IMR-90 (cell line): ENCODE results near the gene WWC1. TPM values are rescaled to one million over a fixed set of nuclear protein-coding genes. Genes with fewer than 3 reads are reported as not detected.

Source experiments
- ATAC-seq: fragments of 200-7000 bp; cut with Tn5 transposase; 2 replicates; pipeline ENCODE4 v1.9.1; 2020; ENCODE audit warnings: low read depth, mild to moderate bottlenecking, moderate library complexity
- BruUV-seq: library from RNA; stranded (reverse); fragments of 400-500 nt; replicated peaks from 2 replicates; lab custom pipeline; 2021; lab: Mats Ljungman, UMichigan
- CTCF ChIA-PET: fragments of 300-600 bp; formaldehyde crosslinking; extraction: SDS; loops from one replicate; lab custom pipeline; 2021; ENCODE audit warnings: antibody characterized with exemption; lab: Yijun Ruan, JAX
- POLR2A ChIA-PET: fragments of 300-600 bp; sonication (Branson Sonifier 250); formaldehyde crosslinking; loops from one replicate; lab custom pipeline; 2022; ENCODE audit warnings: antibody characterized with exemption; ENCODE audit not compliant: unreplicated experiment; lab: Charles Lee
- DNase-seq: peaks from one replicate; pipeline ENCODE4 v3.0.0; 2013
- H2AFZ ChIP-seq: replicated peaks from 2 replicates; pipeline ENCODE3; 2013; ENCODE audit warnings: low read length, mild to moderate bottlenecking; ENCODE audit not compliant: poor library complexity
- H2AK5ac ChIP-seq: 2 replicates; pipeline ENCODE4 v1.6.1; 2013; ENCODE audit warnings: low read depth, low read length, inconsistent platforms
- H2AK9ac ChIP-seq: replicated peaks from 2 replicates; pipeline ENCODE3; 2013; ENCODE audit warnings: mild to moderate bottlenecking, low read depth, low read length, moderate library complexity; ENCODE audit not compliant: poor library complexity
- H2BK120ac ChIP-seq: 2 replicates; pipeline ENCODE4 v1.6.1; 2013; ENCODE audit warnings: low read depth, low read length, inconsistent platforms
- H2BK15ac ChIP-seq: 3 replicates; pipeline ENCODE4 v1.6.1; 2013; ENCODE audit warnings: low read depth, low read length, inconsistent platforms
- H2BK20ac ChIP-seq: 2 replicates; pipeline ENCODE4 v1.6.1; 2013; ENCODE audit warnings: low read depth, mild to moderate bottlenecking, inconsistent platforms, low read length, moderate library complexity
- H2BK5ac ChIP-seq: 2 replicates; pipeline ENCODE4 v1.6.1; 2013; ENCODE audit warnings: mild to moderate bottlenecking, low read depth, low read length, inconsistent platforms; ENCODE audit not compliant: poor library complexity, severe bottlenecking
- H3K14ac ChIP-seq: replicated peaks from 2 replicates; pipeline ENCODE4 v1.6.1; 2013; ENCODE audit warnings: low read depth, low read length, inconsistent platforms
- H3K18ac ChIP-seq: 2 replicates; pipeline ENCODE4 v1.6.1; 2013; ENCODE audit warnings: low read depth, low read length, control low read depth
- H3K23ac ChIP-seq: 2 replicates; pipeline ENCODE4 v1.6.1; 2013; ENCODE audit warnings: low read depth, low read length, inconsistent platforms
- H3K27ac ChIP-seq: 2 replicates; pipeline ENCODE4 v1.5.1; 2013; ENCODE audit warnings: mild to moderate bottlenecking, control low read depth, low read length; ENCODE audit not compliant: insufficient read depth
- H3K27me3 ChIP-seq: 2 replicates; pipeline ENCODE4 v1.6.1; 2013; ENCODE audit warnings: low read length; ENCODE audit not compliant: control insufficient read depth, insufficient read depth
- H3K36me3 ChIP-seq: 2 replicates; pipeline ENCODE4 v1.6.1; 2013; ENCODE audit warnings: low read length, mixed read lengths; ENCODE audit not compliant: control insufficient read depth, insufficient read depth
- H3K4ac ChIP-seq: 2 replicates; pipeline ENCODE4 v1.6.1; 2013; ENCODE audit warnings: low read depth, low read length, inconsistent platforms
- H3K4me1 ChIP-seq: 2 replicates; pipeline ENCODE4 v1.6.1; 2013; ENCODE audit warnings: low read length, mixed read lengths; ENCODE audit not compliant: control insufficient read depth, insufficient read depth
- H3K4me2 ChIP-seq: 2 replicates; pipeline ENCODE4 v1.6.1; 2013; ENCODE audit warnings: low read depth, mild to moderate bottlenecking, control low read depth, low read length, moderate library complexity
- H3K4me3 ChIP-seq: 2 replicates; pipeline ENCODE4 v1.5.1; 2013; ENCODE audit warnings: low read depth, mild to moderate bottlenecking, control low read depth, low read length, moderate library complexity; ENCODE audit not compliant: insufficient read depth
- H3K56ac ChIP-seq: 2 replicates; pipeline ENCODE4 v1.6.1; 2013; ENCODE audit warnings: low read length, inconsistent platforms; ENCODE audit not compliant: insufficient read depth; ENCODE audit errors: extremely low read depth
- H3K79me1 ChIP-seq, 2 experiments: 2 replicates each; pipeline ENCODE4 v1.6.1; 2013; ENCODE audit warnings: low read length in 2 of 2, inconsistent platforms in 1 of 2, low read depth in 1 of 2
- H3K9ac ChIP-seq: 2 replicates; pipeline ENCODE4 v1.6.1; 2013; ENCODE audit warnings: low read depth, low read length, control low read depth
- H3K9me1 ChIP-seq: 2 replicates; pipeline ENCODE4 v1.6.1; 2013; ENCODE audit warnings: low read length, inconsistent platforms; ENCODE audit not compliant: insufficient read depth
- H3K9me3 ChIP-seq: 2 replicates; pipeline ENCODE4 v1.6.1; 2013; ENCODE audit warnings: low read length; ENCODE audit not compliant: control insufficient read depth, insufficient read depth
- H4K20me1 ChIP-seq: 2 replicates; pipeline ENCODE4 v1.6.1; 2013; ENCODE audit warnings: low read length, inconsistent platforms; ENCODE audit not compliant: insufficient read depth
- H4K5ac ChIP-seq: 2 replicates; pipeline ENCODE4 v1.6.1; 2013; ENCODE audit warnings: mild to moderate bottlenecking, low read depth, low read length, control low read depth
- H4K8ac ChIP-seq, 2 experiments: 2 replicates each; pipeline ENCODE4 v1.6.1; 2013; ENCODE audit warnings: low read depth in 2 of 2, low read length in 2 of 2, control low read depth in 1 of 2, inconsistent platforms in 1 of 2
- H4K91ac ChIP-seq: 2 replicates; pipeline ENCODE4 v1.6.1; 2013; ENCODE audit warnings: low read depth, low read length, inconsistent platforms; ENCODE audit not compliant: insufficient read depth
- CHD1 ChIP-seq: IDR thresholded peaks from 2 replicates; pipeline ENCODE4 v1.6.1; 2012; ENCODE audit warnings: low read depth, low read length, improper control_type of control experiment
- FOS ChIP-seq: fragments of 150-350 bp; IDR thresholded peaks from 2 replicates; pipeline ENCODE4 v1.6.1; 2016; ENCODE audit warnings: low read depth, low read length
- MAFK ChIP-seq: IDR thresholded peaks from 2 replicates; pipeline ENCODE4 v1.6.1; 2012; ENCODE audit warnings: low read depth, low read length, improper control_type of control experiment
- MAZ ChIP-seq: IDR thresholded peaks from 2 replicates; pipeline ENCODE4 v1.6.1; 2012; ENCODE audit warnings: low read depth, mild to moderate bottlenecking, low read length, improper control_type of control experiment, moderate library complexity, borderline replicate concordance
- MXI1 ChIP-seq: IDR thresholded peaks from 2 replicates; pipeline ENCODE4 v1.6.1; 2012; ENCODE audit warnings: low read depth, mild to moderate bottlenecking, low read length, moderate library complexity, borderline replicate concordance
- NFE2L2 ChIP-seq: fragments of 150-350 bp; IDR thresholded peaks from 2 replicates; pipeline ENCODE4 v1.6.1; 2016; ENCODE audit warnings: low read depth, mild to moderate bottlenecking, low read length
- POLR2A ChIP-seq: IDR thresholded peaks from 2 replicates; pipeline ENCODE4 v1.6.1; 2012; ENCODE audit warnings: mild to moderate bottlenecking, low read depth, low read length
- SMC3 ChIP-seq: fragments of 150-350 bp; IDR thresholded peaks from 2 replicates; pipeline ENCODE4 v1.6.1; 2016; ENCODE audit warnings: low read depth, mild to moderate bottlenecking, antibody characterized with exemption, low read length, moderate library complexity
- WGBS, 2 experiments: methylation state at CpG; one replicate each; pipeline versions ENCODE4 v1.1.5 to v1.1.7; 2013; ENCODE audit warnings: missing lambda C conversion rate in 2 of 2; ENCODE audit not compliant: insufficient read length in 1 of 2; ENCODE audit errors: extremely low coverage in 2 of 2; 5-methylcytosine and 5-hydroxymethylcytosine counted together
- dilution Hi-C: fragments of 300-500 bp; cut with HindIII; formaldehyde crosslinking; loops from one replicate; pipeline ENCODE4 v1.14.3; 2018; ENCODE audit warnings: low sequenced_read_pairs; ENCODE audit not compliant: unreplicated experiment
- in situ Hi-C: fragments of 300-500 bp; cut with MboI; formaldehyde crosslinking; loops from 3 replicates; pipeline ENCODE4 v1.14.3; 2019; ENCODE audit warnings: low sequenced_read_pairs, inconsistent platforms, mixed read lengths
- intact Hi-C: fragments of 100-400 bp; cut with micrococcal nuclease; formaldehyde crosslinking; loops from 2 replicates; pipeline ENCODE4 v1.10.0; 2022
- polyA plus RNA-seq, 3 experiments: library from polyadenylated mRNA; depleted of rRNA; stranded (reverse); fragments of >200 nt; gene quantifications; 2 replicates each; pipeline ENCODE4 v1.2.3, GENCODE V29; 2012; ENCODE audit warnings: low replicate concordance in 1 of 3
- total RNA-seq: library from RNA; depleted of rRNA; stranded (reverse); fragments of >200 nt; gene quantifications from 2 replicates; pipeline ENCODE4 v1.2.3, GENCODE V29; 2012
- TF ChIP-seq, protein P1 (sequence below): fragments of 150-350 bp; IDR thresholded peaks from 2 replicates; pipeline ENCODE4 v1.6.1; 2017; ENCODE audit warnings: mild to moderate bottlenecking, antibody characterized with exemption, low read length, low read depth
- TF ChIP-seq, protein P2 (sequence below): fragments of 150-350 bp; IDR thresholded peaks from 2 replicates; pipeline ENCODE4 v1.6.1; 2016; ENCODE audit warnings: low read depth, mild to moderate bottlenecking, low read length, moderate library complexity, borderline replicate concordance

The WWC1 gene
- total and polyA plus RNA-seq, 2 of the 4 experiments (the other 2 are of a cell fraction), result 9.1 to 10.3 TPM

DNA sequence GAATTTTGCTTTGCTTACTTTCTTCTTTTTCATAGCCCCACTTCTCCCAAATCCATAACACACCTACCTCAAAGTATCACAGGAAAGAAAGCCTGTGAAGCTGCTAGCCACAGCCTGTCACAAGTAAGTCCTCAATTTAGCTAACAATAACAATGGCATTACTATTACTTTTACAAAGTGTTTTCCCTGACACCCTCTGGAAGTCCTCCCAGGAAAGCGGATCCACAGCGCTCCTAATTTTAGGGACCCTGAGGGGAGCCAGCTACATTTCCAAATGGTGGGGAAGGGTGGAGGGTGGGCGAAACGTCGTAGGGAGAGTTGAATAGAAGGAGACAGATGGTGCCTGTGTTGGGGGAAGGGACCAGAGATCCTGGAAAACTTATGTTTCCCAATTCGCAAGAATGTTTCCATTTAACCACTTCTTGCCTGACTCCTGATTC is 523 bp upstream of the WWC1 start:
- peak overlapping the region; percentile 98 for H3K4me3 ChIP-seq
- intact Hi-C loops (loop anchor here (5.0 kb wide), 2 partner anchors 116 to 181 kb away; no protein-coding TSS in a partner anchor), dilution Hi-C loops (no loop called here), in situ Hi-C loops (loop anchor here (25.0 kb wide), 1 partner anchor 146 kb away; no protein-coding TSS in a partner anchor)
- H2AFZ ChIP-seq, result peak overlapping the region; percentile 96
- no peak overlapping the region for H3K56ac ChIP-seq
- H3K79me1 ChIP-seq, result peaks cover 24% of the 10 kb centered on the region in 2 experiments
- no peaks in the 10 kb centered on the region for H3K9me3 ChIP-seq
- H3K36me3 ChIP-seq, result no peaks in the 10 kb centered on the region
- ChIA-PET POLR2A (no interaction called here), CTCF (no interaction called here)
- H3K18ac ChIP-seq, result no peak overlapping the region
- 0 out of 2 replicates have a peak, but pooled peaks have one; percentile 2 for ATAC-seq
- H4K8ac ChIP-seq, result 0 out of 4 replicates have a peak overlapping the region, but pooled peaks of 1 of the 2 experiments have one; percentile 35
- H3K4ac ChIP-seq, result no peak overlapping the region
- H2BK15ac ChIP-seq, result no peak overlapping the region
- DNase-seq, result no peak
- H2BK120ac ChIP-seq, result no peak overlapping the region
- no peak overlapping the region for H3K23ac ChIP-seq
- H3K9ac ChIP-seq, result no peak overlapping the region
- peaks cover 11% of the 10 kb centered on the region for H3K4me1 ChIP-seq
- no peak overlapping the region for H2AK5ac ChIP-seq
- no peak overlapping the region for H4K91ac ChIP-seq
- peak overlapping the region; percentile 85 for H3K4me2 ChIP-seq
- no peak overlapping the region for H2BK20ac ChIP-seq
- H4K20me1 ChIP-seq, result no peaks in the 10 kb centered on the region
- no peaks in the 10 kb centered on the region for H3K9me1 ChIP-seq
- no peak overlapping the region for H3K27ac ChIP-seq
- no peak overlapping the region for H4K5ac ChIP-seq
- H2BK5ac ChIP-seq, result no peak overlapping the region
- TF ChIP-seq CHD1, result no peak
- TF ChIP-seq MXI1, result no peak
- no peak for TF ChIP-seq SMC3
- TF ChIP-seq MAFK, result no peak
- TF ChIP-seq NFE2L2, result no peak
- no peak for TF ChIP-seq FOS
- TF ChIP-seq, protein P1, sequence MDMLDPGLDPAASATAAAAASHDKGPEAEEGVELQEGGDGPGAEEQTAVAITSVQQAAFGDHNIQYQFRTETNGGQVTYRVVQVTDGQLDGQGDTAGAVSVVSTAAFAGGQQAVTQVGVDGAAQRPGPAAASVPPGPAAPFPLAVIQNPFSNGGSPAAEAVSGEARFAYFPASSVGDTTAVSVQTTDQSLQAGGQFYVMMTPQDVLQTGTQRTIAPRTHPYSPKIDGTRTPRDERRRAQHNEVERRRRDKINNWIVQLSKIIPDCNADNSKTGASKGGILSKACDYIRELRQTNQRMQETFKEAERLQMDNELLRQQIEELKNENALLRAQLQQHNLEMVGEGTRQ, result no peak
- TF ChIP-seq POLR2A, result no peak
- TF ChIP-seq, protein P2, sequence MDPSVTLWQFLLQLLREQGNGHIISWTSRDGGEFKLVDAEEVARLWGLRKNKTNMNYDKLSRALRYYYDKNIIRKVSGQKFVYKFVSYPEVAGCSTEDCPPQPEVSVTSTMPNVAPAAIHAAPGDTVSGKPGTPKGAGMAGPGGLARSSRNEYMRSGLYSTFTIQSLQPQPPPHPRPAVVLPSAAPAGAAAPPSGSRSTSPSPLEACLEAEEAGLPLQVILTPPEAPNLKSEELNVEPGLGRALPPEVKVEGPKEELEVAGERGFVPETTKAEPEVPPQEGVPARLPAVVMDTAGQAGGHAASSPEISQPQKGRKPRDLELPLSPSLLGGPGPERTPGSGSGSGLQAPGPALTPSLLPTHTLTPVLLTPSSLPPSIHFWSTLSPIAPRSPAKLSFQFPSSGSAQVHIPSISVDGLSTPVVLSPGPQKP, result no peak
- TF ChIP-seq MAZ, result no peak
- no peaks in the 10 kb centered on the region for H3K27me3 ChIP-seq
- WGBS, 2 experiments, result no CpG with 5 or more reads among the region's 6 CpGs
- H2AK9ac ChIP-seq, result peak overlapping the region; percentile 80
- BruUV-seq, result no TSS peak
- H3K14ac ChIP-seq, result no peak overlapping the region
